ENCODE measurements around the gene APOE. TPM values are rescaled to one million over a fixed set of nuclear protein-coding genes. Genes with fewer than 3 reads are reported as not detected.

Gene APOE
- total and polyA plus RNA-seq, 2 of the 13 experiments (the other 11 are each of a cell fraction or from before 2014, with no cell fraction given), result 1,328 to 1,470 TPM

DNA sequence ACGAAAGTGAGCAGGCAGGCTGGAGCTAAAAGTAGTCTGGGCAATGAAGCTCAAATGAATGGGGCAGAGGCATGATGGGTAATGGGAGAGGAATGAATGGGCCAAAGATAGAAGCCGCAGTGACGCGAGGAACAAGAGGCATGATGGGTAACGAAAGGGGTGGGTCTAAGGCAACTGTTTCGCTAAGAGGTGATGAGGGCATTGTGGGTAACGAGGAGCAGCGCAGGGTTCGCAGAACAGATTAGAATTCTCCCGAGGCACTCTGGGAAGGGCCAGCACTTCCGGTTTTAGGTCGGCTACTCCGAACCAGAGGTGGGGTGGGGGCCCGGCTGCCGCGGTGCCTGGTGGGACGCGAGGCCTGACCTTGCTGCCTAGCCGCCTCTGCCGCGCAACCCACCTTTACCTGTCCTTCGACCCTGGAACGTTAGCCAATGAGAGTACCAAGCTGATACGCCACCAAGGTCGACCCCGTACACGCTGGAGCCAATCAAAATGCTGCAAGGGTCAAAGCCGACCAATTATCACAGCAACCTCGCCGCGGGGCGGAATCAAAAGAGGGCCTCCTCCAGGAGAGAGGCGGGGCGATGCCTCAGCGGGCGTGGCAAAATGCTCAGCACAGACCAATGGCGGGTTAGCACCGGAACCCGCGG, 15.1 kb upstream of the APOE start (continued):
- TF ChIP-seq, protein P1, sequence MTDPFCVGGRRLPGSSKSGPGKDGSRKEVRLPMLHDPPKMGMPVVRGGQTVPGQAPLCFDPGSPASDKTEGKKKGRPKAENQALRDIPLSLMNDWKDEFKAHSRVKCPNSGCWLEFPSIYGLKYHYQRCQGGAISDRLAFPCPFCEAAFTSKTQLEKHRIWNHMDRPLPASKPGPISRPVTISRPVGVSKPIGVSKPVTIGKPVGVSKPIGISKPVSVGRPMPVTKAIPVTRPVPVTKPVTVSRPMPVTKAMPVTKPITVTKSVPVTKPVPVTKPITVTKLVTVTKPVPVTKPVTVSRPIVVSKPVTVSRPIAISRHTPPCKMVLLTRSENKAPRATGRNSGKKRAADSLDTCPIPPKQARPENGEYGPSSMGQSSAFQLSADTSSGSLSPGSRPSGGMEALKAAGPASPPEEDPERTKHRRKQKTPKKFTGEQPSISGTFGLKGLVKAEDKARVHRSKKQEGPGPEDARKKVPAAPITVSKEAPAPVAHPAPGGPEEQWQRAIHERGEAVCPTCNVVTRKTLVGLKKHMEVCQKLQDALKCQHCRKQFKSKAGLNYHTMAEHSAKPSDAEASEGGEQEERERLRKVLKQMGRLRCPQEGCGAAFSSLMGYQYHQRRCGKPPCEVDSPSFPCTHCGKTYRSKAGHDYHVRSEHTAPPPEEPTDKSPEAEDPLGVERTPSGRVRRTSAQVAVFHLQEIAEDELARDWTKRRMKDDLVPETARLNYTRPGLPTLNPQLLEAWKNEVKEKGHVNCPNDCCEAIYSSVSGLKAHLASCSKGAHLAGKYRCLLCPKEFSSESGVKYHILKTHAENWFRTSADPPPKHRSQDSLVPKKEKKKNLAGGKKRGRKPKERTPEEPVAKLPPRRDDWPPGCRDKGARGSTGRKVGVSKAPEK (CRISPR knock-in tag; IDR thresholded peaks at IDR 0.05; ENCODE audit: borderline replicate concordance), result no peak
- no peak; the same call in 1 of the 2 replicates for TF ChIP-seq ZNF337 (CRISPR knock-in tag; IDR thresholded peaks at IDR 0.05; ENCODE audit: borderline replicate concordance, low read depth)
- TF ChIP-seq, protein P2, sequence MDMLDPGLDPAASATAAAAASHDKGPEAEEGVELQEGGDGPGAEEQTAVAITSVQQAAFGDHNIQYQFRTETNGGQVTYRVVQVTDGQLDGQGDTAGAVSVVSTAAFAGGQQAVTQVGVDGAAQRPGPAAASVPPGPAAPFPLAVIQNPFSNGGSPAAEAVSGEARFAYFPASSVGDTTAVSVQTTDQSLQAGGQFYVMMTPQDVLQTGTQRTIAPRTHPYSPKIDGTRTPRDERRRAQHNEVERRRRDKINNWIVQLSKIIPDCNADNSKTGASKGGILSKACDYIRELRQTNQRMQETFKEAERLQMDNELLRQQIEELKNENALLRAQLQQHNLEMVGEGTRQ (IDR thresholded peaks at IDR 0.05; ENCODE audit: low read depth, low read length), result no peak
- TF ChIP-seq, protein P2 (CRISPR knock-in tag; IDR thresholded peaks at IDR 0.05; ENCODE audit: borderline replicate concordance), result no peak; the same call in 1 of the 2 replicates
- TF ChIP-seq, protein P3, sequence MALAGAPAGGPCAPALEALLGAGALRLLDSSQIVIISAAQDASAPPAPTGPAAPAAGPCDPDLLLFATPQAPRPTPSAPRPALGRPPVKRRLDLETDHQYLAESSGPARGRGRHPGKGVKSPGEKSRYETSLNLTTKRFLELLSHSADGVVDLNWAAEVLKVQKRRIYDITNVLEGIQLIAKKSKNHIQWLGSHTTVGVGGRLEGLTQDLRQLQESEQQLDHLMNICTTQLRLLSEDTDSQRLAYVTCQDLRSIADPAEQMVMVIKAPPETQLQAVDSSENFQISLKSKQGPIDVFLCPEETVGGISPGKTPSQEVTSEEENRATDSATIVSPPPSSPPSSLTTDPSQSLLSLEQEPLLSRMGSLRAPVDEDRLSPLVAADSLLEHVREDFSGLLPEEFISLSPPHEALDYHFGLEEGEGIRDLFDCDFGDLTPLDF (CRISPR knock-in tag; IDR thresholded peaks at IDR 0.05), result no peak
- peak; percentile 37; the same call in 1 of the 2 replicates for TF ChIP-seq KLF6 (CRISPR knock-in tag; IDR thresholded peaks at IDR 0.05)
- TF ChIP-seq, protein P4, sequence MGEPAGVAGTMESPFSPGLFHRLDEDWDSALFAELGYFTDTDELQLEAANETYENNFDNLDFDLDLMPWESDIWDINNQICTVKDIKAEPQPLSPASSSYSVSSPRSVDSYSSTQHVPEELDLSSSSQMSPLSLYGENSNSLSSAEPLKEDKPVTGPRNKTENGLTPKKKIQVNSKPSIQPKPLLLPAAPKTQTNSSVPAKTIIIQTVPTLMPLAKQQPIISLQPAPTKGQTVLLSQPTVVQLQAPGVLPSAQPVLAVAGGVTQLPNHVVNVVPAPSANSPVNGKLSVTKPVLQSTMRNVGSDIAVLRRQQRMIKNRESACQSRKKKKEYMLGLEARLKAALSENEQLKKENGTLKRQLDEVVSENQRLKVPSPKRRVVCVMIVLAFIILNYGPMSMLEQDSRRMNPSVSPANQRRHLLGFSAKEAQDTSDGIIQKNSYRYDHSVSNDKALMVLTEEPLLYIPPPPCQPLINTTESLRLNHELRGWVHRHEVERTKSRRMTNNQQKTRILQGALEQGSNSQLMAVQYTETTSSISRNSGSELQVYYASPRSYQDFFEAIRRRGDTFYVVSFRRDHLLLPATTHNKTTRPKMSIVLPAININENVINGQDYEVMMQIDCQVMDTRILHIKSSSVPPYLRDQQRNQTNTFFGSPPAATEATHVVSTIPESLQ (CRISPR knock-in tag; conservative IDR thresholded peaks at IDR 0.05), result no peak
- TF ChIP-seq TEAD2 (CRISPR knock-in tag; IDR thresholded peaks at IDR 0.05), result no peak
- TF ChIP-seq ZNF850 (CRISPR knock-in tag; conservative IDR thresholded peaks at IDR 0.05), result no peak
- TF ChIP-seq ZNF615 (CRISPR knock-in tag; IDR thresholded peaks at IDR 0.05; ENCODE audit: borderline replicate concordance), result no peak; the same call in 1 of the 2 replicates
- TF ChIP-seq, protein P5, sequence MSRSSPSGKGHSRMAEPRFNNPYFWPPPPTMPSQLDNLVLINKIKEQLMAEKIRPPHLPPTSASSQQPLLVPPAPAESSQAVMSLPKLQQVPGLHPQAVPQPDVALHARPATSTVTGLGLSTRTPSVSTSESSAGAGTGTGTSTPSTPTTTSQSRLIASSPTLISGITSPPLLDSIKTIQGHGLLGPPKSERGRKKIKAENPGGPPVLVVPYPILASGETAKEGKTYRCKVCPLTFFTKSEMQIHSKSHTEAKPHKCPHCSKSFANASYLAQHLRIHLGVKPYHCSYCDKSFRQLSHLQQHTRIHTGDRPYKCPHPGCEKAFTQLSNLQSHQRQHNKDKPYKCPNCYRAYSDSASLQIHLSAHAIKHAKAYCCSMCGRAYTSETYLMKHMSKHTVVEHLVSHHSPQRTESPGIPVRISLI (CRISPR knock-in tag; IDR thresholded peaks at IDR 0.05; ENCODE audit: borderline replicate concordance), result 0 out of 2 replicates have a peak, but pooled peaks have one; percentile 36
- TF ChIP-seq, protein P6, sequence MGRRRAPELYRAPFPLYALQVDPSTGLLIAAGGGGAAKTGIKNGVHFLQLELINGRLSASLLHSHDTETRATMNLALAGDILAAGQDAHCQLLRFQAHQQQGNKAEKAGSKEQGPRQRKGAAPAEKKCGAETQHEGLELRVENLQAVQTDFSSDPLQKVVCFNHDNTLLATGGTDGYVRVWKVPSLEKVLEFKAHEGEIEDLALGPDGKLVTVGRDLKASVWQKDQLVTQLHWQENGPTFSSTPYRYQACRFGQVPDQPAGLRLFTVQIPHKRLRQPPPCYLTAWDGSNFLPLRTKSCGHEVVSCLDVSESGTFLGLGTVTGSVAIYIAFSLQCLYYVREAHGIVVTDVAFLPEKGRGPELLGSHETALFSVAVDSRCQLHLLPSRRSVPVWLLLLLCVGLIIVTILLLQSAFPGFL (CRISPR knock-in tag; IDR thresholded peaks at IDR 0.05), result no peak
- TF ChIP-seq ZFX (CRISPR knock-in tag; IDR thresholded peaks at IDR 0.05; ENCODE audit: low read depth), result peak; percentile 61
- peak; percentile 74; the same call in 1 of the 2 replicates for TF ChIP-seq ZNF605 (CRISPR knock-in tag; IDR thresholded peaks at IDR 0.05)
- TF ChIP-seq CCAR2 (optimal IDR thresholded peaks at IDR 0.05; ENCODE audit: low read depth, low read length), result no peak
- no peak for TF ChIP-seq U2AF1 (optimal IDR thresholded peaks at IDR 0.05; ENCODE audit: low read depth, low read length)
- TF ChIP-seq ZNF776 (CRISPR knock-in tag; IDR thresholded peaks at IDR 0.05), result no peak
- TF ChIP-seq KDM2A (CRISPR knock-in tag; IDR thresholded peaks at IDR 0.05; ENCODE audit: borderline replicate concordance, low read depth), result peak; percentile 91

Data from HepG2 (cell line).